HEK293T (cell line): Measurements from ENCODE around the gene C12orf50.

Source experiments
- ARNT ChIP-seq: fragments of 450-650 bp; IDR thresholded peaks from 2 replicates; pipeline ENCODE4 v1.6.1; 2017; ENCODE audit warnings: mild to moderate bottlenecking
- BHLHE40 ChIP-seq: fragments of 450-650 bp; IDR thresholded peaks from 2 replicates; pipeline ENCODE4 v1.6.1; 2016; ENCODE audit warnings: mild to moderate bottlenecking, moderate library complexity, borderline replicate concordance
- CTBP1 ChIP-seq: fragments of 450-650 bp; IDR thresholded peaks from 2 replicates; pipeline ENCODE4 v1.6.1; 2016; ENCODE audit warnings: borderline replicate concordance
- FOXA1 ChIP-seq: fragments of 450-650 bp; IDR thresholded peaks from 2 replicates; pipeline ENCODE4 v1.6.1; 2016; ENCODE audit warnings: mild to moderate bottlenecking
- FOXM1 ChIP-seq: fragments of 450-650 bp; IDR thresholded peaks from 2 replicates; pipeline ENCODE4 v1.6.1; 2017; ENCODE audit warnings: mild to moderate bottlenecking, borderline replicate concordance
- L3MBTL2 ChIP-seq: fragments of 450-650 bp; conservative IDR thresholded peaks from 2 replicates; pipeline ENCODE4 v1.6.1; 2016; ENCODE audit warnings: mild to moderate bottlenecking
- LEF1 ChIP-seq: fragments of 450-650 bp; IDR thresholded peaks from 2 replicates; pipeline ENCODE4 v1.6.1; 2017; ENCODE audit warnings: mild to moderate bottlenecking, borderline replicate concordance
- NFRKB ChIP-seq: fragments of 450-650 bp; IDR thresholded peaks from 2 replicates; pipeline ENCODE4 v1.6.1; 2016; ENCODE audit warnings: mild to moderate bottlenecking, moderate library complexity
- SP1 ChIP-seq: fragments of 450-650 bp; IDR thresholded peaks from 2 replicates; pipeline ENCODE4 v1.6.1; 2017
- SUZ12 ChIP-seq: fragments of 450-650 bp; IDR thresholded peaks from 2 replicates; pipeline ENCODE4 v1.6.1; 2016; ENCODE audit warnings: mild to moderate bottlenecking
- TARDBP ChIP-seq: fragments of 450-650 bp; IDR thresholded peaks from 2 replicates; pipeline ENCODE4 v1.6.1; 2016
- ZNF384 ChIP-seq: fragments of 450-650 bp; IDR thresholded peaks from 2 replicates; pipeline ENCODE4 v1.6.1; 2016
- TF ChIP-seq, protein P1 (sequence below): fragments of 450-650 bp; IDR thresholded peaks from 2 replicates; pipeline ENCODE4 v1.6.1; 2016

DNA sequence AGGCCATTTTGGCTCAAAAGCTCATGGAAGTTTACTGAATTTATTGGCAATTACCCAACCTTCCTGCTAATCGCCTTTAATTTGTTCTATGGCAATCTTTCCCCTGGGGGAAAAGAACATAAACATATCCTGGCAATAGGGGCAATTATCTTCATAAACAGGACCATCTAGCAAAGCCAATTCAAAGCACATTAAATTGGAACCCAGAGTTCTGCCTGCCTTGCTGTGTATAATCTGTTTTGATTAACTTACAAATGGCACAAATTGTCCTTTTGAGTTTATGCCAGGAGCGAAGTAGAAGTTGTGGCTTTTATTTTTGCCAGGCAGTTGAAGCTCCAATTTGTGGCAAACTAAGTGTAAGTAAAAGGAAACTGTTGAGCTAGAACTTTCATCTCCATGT, 68.6 kb downstream of the C12orf50 start:
- TF ChIP-seq SP1: no peak
- no peak for TF ChIP-seq CTBP1
- TF ChIP-seq FOXM1: no peak
- no peak for TF ChIP-seq SUZ12
- TF ChIP-seq BHLHE40: no peak
- no peak for TF ChIP-seq TARDBP
- TF ChIP-seq FOXA1: no peak
- no peak for TF ChIP-seq ARNT
- no peak for TF ChIP-seq NFRKB
- TF ChIP-seq ZNF384: no peak
- TF ChIP-seq LEF1: no peak
- TF ChIP-seq, protein P1, sequence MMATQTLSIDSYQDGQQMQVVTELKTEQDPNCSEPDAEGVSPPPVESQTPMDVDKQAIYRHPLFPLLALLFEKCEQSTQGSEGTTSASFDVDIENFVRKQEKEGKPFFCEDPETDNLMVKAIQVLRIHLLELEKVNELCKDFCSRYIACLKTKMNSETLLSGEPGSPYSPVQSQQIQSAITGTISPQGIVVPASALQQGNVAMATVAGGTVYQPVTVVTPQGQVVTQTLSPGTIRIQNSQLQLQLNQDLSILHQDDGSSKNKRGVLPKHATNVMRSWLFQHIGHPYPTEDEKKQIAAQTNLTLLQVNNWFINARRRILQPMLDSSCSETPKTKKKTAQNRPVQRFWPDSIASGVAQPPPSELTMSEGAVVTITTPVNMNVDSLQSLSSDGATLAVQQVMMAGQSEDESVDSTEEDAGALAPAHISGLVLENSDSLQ: no peak
- no peak for TF ChIP-seq L3MBTL2
